Esophagus squamous epithelium (tissue), 4 donors: ENCODE measurements around the gene MMEL1.

Source experiments
- POLR2A ChIP-seq, 4 donors: fragments of 450-650 bp; IDR thresholded peaks; one replicate each; pipeline ENCODE4 v1.6.1; 2017; ENCODE audit warnings: antibody characterized with exemption in 4 of 4, mild to moderate bottlenecking in 4 of 4, moderate library complexity in 3 of 4
- TF ChIP-seq, protein P1 (sequence below), 6 experiments: fragments of 450-650 bp in 4 of 6; fragments of 200-600 bp in 2 of 6; sonication (generic) in 2 of 6; IDR thresholded peaks; one replicate each; pipeline ENCODE4 v1.5.1; 2016 to 2019; ENCODE audit warnings: antibody characterized with exemption in 6 of 6, mild to moderate bottlenecking in 4 of 6, moderate library complexity in 4 of 6

DNA sequence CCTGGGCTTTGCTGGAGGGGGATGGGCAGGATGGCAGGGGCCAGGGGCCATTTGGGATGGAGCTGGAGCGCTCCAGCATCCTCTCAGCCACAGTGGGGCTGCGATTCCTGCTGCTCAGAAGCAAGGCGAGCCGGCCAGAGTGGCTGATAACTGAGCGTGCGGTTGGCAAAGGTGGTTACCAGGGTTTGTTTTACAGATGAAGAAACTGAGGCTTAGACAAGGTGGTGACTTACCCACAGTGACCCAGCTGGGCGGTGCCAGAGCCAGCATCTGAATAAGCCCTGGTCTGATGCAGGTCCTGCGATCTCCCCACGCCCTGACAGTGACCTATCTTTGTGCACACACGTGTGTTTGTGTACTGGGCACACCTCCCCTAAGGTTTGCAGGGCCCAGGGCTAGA is 52.1 kb downstream of the MMEL1 start:
- TF ChIP-seq, protein P1, sequence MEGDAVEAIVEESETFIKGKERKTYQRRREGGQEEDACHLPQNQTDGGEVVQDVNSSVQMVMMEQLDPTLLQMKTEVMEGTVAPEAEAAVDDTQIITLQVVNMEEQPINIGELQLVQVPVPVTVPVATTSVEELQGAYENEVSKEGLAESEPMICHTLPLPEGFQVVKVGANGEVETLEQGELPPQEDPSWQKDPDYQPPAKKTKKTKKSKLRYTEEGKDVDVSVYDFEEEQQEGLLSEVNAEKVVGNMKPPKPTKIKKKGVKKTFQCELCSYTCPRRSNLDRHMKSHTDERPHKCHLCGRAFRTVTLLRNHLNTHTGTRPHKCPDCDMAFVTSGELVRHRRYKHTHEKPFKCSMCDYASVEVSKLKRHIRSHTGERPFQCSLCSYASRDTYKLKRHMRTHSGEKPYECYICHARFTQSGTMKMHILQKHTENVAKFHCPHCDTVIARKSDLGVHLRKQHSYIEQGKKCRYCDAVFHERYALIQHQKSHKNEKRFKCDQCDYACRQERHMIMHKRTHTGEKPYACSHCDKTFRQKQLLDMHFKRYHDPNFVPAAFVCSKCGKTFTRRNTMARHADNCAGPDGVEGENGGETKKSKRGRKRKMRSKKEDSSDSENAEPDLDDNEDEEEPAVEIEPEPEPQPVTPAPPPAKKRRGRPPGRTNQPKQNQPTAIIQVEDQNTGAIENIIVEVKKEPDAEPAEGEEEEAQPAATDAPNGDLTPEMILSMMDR (IDR thresholded peaks at IDR 0.05), result no peak
- TF ChIP-seq POLR2A (IDR thresholded peaks at IDR 0.05), result no peak
